Hindlimb muscle (tissue), 1 donor: ENCODE data around the gene BMPR1B. TPM values are rescaled to one million over a fixed set of nuclear protein-coding genes. Genes with fewer than 3 reads are reported as not detected.
"Not testable (repeated sequence)": the region's sequence is repeated elsewhere in the genome, so short reads cannot be mapped to it uniquely, and the experiment has no call there.

Experiments used
- DNase-seq: peaks from one replicate; pipeline ENCODE4 v3.0.0-alpha.2; 2013
- polyA plus RNA-seq: library from polyadenylated mRNA; unstranded; fragments of 120-200 nt; gene quantifications from one replicate; pipeline ENCODE4 v1.2.1, GENCODE V29; 2013; ENCODE audit not compliant: insufficient read length

The BMPR1B gene
- polyA plus RNA-seq, 1 donor = 13.2 TPM

GRCh38 chr4:95093936-95094929 is 336.5 kb downstream of the BMPR1B start:
- no peak for DNase-seq

GRCh38 chr4:95095348-95095974 is 337.7 kb downstream of the BMPR1B start:
- DNase-seq = peak; percentile 47

- DNase-seq = no peak
These were observed 344.5 kb downstream of the BMPR1B start for GRCh38 chr4:95102162-95102790.

GRCh38 chr4:95105112-95105511 is 347.4 kb downstream of the BMPR1B start:
- no peak for DNase-seq

GRCh38 chr4:95105983-95106382 is 348.2 kb downstream of the BMPR1B start:
- no peak for DNase-seq

- DNase-seq = no peak
These were observed 348.7 kb downstream of the BMPR1B start for GRCh38 chr4:95106408-95106928.

- no peak for DNase-seq
These were observed 349.2 kb downstream of the BMPR1B start for GRCh38 chr4:95107004-95107403.

- DNase-seq = no peak
These were observed 349.9 kb downstream of the BMPR1B start for GRCh38 chr4:95107635-95108034.

- DNase-seq = no peak
These were observed 351.2 kb downstream of the BMPR1B start for GRCh38 chr4:95108883-95109421.

- DNase-seq = no peak
These were observed 356.8 kb downstream of the BMPR1B start for GRCh38 chr4:95114521-95114920.

- no peak for DNase-seq
These were observed 360.7 kb downstream of the BMPR1B start for GRCh38 chr4:95118497-95118896.

- DNase-seq = no peak
These were observed 362.7 kb downstream of the BMPR1B start for GRCh38 chr4:95120456-95120855.

GRCh38 chr4:95122001-95122400 is 364.2 kb downstream of the BMPR1B start:
- DNase-seq = no peak

GRCh38 chr4:95124906-95125504 is 367.2 kb downstream of the BMPR1B start:
- peak; percentile 51 for DNase-seq

- DNase-seq = no peak
These were observed 371.3 kb downstream of the BMPR1B start for GRCh38 chr4:95129031-95129430.

GRCh38 chr4:95129821-95130311 is 372.1 kb downstream of the BMPR1B start:
- peak; percentile 76 for DNase-seq

- not testable (repeated sequence) for DNase-seq
These were observed 376.3 kb downstream of the BMPR1B start for GRCh38 chr4:95134016-95134415.

- DNase-seq = not testable (repeated sequence)
These were observed 381.7 kb downstream of the BMPR1B start for GRCh38 chr4:95139424-95139823.

GRCh38 chr4:95141361-95141760 is 383.6 kb downstream of the BMPR1B start:
- no peak for DNase-seq

GRCh38 chr4:95142932-95143331 is 385.2 kb downstream of the BMPR1B start:
- DNase-seq = no peak

- DNase-seq = no peak
These were observed 393.5 kb downstream of the BMPR1B start for GRCh38 chr4:95151255-95151654.

- DNase-seq = no peak
These were observed 395.4 kb downstream of the BMPR1B start for GRCh38 chr4:95153182-95153581.
